ENCODE results near the gene PTS. TPM values are rescaled to one million over a fixed set of nuclear protein-coding genes. Genes with fewer than 3 reads are reported as not detected.

Gene PTS
- total and polyA plus RNA-seq, 4 donors: 11.3 to 106 (median 49.5) TPM

DNA sequence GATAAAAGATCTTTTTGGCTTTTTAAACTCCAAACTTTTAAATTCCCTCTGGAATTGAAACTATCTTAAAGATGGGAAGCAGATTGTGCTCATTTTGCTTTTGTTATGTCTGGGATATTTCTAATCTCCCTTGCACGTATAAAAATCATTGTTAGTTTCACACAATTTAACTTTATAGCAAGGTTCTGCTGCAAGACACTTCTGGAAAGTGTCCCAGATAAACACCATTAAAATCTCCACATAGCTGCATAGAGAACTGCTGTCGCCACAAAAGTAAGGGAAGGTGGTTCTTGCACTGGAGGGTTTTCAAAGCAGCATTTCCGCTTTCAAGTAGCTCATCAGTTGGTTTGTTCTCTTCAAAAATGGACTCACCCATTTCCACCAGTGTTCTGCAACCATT is 11.8 kb downstream of the PTS start:
- Histone ChIP-seq H3K4me1 (ENCODE audit: control insufficient read depth in 4 of 4, insufficient read depth in 4 of 4, low read length in 3 of 4) (no peaks in the 10 kb centered on the region), H3K36me3 (ENCODE audit: control insufficient read depth in 4 of 4, insufficient read depth in 3 of 4, low read depth in 1 of 4, low read length in 3 of 4) (peaks cover 4 to 53% (median 40%) of the 10 kb centered on the region in 4 donors), H3K9ac (ENCODE audit: low read depth in 1 of 2, low read length in 2 of 2) (no peak overlapping the region), H3K27me3 (ENCODE audit: control insufficient read depth in 4 of 4, insufficient read depth in 4 of 4, low read length in 3 of 4) (no peaks in the 10 kb centered on the region), H3K27ac (ENCODE audit: low read depth in 1 of 2, low read length in 2 of 2) (no peak overlapping the region), H3K4me3 (ENCODE audit: low read depth in 1 of 3, low read length in 3 of 3) (no peak overlapping the region), H3K9me3 (ENCODE audit: control insufficient read depth in 4 of 4, low read length in 3 of 4) (no peaks in the 10 kb centered on the region)
- 88% methylated on average over 3 of the region's 3 CpGs for WGBS
- DNase-seq (ENCODE audit: low spot score): no peak
- no peak for TF ChIP-seq JUND (IDR thresholded peaks at IDR 0.05)
- no peak for TF ChIP-seq FOXA2 (IDR thresholded peaks at IDR 0.05)
- no peak for TF ChIP-seq YY1 (IDR thresholded peaks at IDR 0.05)
- TF ChIP-seq FOXA1 (IDR thresholded peaks at IDR 0.05): no peak
- TF ChIP-seq RXRA (IDR thresholded peaks at IDR 0.05): no peak
- TF ChIP-seq, protein P1, sequence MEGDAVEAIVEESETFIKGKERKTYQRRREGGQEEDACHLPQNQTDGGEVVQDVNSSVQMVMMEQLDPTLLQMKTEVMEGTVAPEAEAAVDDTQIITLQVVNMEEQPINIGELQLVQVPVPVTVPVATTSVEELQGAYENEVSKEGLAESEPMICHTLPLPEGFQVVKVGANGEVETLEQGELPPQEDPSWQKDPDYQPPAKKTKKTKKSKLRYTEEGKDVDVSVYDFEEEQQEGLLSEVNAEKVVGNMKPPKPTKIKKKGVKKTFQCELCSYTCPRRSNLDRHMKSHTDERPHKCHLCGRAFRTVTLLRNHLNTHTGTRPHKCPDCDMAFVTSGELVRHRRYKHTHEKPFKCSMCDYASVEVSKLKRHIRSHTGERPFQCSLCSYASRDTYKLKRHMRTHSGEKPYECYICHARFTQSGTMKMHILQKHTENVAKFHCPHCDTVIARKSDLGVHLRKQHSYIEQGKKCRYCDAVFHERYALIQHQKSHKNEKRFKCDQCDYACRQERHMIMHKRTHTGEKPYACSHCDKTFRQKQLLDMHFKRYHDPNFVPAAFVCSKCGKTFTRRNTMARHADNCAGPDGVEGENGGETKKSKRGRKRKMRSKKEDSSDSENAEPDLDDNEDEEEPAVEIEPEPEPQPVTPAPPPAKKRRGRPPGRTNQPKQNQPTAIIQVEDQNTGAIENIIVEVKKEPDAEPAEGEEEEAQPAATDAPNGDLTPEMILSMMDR (IDR thresholded peaks at IDR 0.05; ENCODE audit: low read depth, low read length, missing input control): no peak
- TF ChIP-seq, protein P2, sequence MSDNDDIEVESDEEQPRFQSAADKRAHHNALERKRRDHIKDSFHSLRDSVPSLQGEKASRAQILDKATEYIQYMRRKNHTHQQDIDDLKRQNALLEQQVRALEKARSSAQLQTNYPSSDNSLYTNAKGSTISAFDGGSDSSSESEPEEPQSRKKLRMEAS (IDR thresholded peaks at IDR 0.05): no peak

DNA sequence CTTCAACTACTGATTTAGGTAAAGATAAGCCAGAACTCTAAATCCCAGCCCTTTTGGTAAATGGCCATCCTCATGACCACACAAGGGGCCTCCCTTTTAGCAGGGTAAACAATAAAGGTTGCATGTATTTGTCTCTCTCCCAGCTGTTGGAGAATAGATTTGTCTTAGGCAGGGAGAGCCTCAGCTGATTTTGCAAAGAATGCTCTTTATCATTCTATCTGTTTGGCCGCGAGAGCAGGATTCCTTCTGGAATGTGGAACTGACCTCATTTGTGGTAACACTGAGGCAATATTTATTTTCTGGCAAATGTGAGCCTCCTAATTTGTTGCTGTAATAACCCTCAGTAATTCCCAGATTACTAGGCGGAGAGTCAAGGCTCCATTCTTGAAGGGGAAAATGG is 15.3 kb downstream of the PTS start:
- no peaks in the 10 kb centered on the region for H3K4me1 ChIP-seq (ENCODE audit: control insufficient read depth in 4 of 4, insufficient read depth in 4 of 4, low read length in 3 of 4)
- H3K4me3 ChIP-seq (ENCODE audit: low read depth in 1 of 3, low read length in 3 of 3): no peak overlapping the region
- no peaks in the 10 kb centered on the region for H3K27me3 ChIP-seq (ENCODE audit: control insufficient read depth in 4 of 4, insufficient read depth in 4 of 4, low read length in 3 of 4)
- H3K36me3 ChIP-seq (ENCODE audit: control insufficient read depth in 4 of 4, insufficient read depth in 3 of 4, low read depth in 1 of 4, low read length in 3 of 4): peaks cover 2 to 27% (median 24%) of the 10 kb centered on the region in 4 donors
- WGBS: 88% methylated on average over 3 of the region's 3 CpGs
- no peak overlapping the region for H3K27ac ChIP-seq (ENCODE audit: low read depth in 1 of 2, low read length in 2 of 2)
- DNase-seq (ENCODE audit: low spot score): no peak
- H3K9me3 ChIP-seq (ENCODE audit: control insufficient read depth in 4 of 4, low read length in 3 of 4): no peaks in the 10 kb centered on the region
- no peak overlapping the region for H3K9ac ChIP-seq (ENCODE audit: low read depth in 1 of 2, low read length in 2 of 2)
- TF ChIP-seq, protein P1 (IDR thresholded peaks at IDR 0.05; ENCODE audit: low read depth, low read length, missing input control): no peak
- TF ChIP-seq, protein P2 (IDR thresholded peaks at IDR 0.05): no peak
- TF ChIP-seq HNF4A (conservative IDR thresholded peaks at IDR 0.05): no peak
- TF ChIP-seq, protein P3, sequence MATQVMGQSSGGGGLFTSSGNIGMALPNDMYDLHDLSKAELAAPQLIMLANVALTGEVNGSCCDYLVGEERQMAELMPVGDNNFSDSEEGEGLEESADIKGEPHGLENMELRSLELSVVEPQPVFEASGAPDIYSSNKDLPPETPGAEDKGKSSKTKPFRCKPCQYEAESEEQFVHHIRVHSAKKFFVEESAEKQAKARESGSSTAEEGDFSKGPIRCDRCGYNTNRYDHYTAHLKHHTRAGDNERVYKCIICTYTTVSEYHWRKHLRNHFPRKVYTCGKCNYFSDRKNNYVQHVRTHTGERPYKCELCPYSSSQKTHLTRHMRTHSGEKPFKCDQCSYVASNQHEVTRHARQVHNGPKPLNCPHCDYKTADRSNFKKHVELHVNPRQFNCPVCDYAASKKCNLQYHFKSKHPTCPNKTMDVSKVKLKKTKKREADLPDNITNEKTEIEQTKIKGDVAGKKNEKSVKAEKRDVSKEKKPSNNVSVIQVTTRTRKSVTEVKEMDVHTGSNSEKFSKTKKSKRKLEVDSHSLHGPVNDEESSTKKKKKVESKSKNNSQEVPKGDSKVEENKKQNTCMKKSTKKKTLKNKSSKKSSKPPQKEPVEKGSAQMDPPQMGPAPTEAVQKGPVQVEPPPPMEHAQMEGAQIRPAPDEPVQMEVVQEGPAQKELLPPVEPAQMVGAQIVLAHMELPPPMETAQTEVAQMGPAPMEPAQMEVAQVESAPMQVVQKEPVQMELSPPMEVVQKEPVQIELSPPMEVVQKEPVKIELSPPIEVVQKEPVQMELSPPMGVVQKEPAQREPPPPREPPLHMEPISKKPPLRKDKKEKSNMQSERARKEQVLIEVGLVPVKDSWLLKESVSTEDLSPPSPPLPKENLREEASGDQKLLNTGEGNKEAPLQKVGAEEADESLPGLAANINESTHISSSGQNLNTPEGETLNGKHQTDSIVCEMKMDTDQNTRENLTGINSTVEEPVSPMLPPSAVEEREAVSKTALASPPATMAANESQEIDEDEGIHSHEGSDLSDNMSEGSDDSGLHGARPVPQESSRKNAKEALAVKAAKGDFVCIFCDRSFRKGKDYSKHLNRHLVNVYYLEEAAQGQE (IDR thresholded peaks at IDR 0.05): no peak
- TF ChIP-seq RAD21 (IDR thresholded peaks at IDR 0.05): no peak
- TF ChIP-seq SP1 (IDR thresholded peaks at IDR 0.05): no peak
- no peak for TF ChIP-seq HNF4G (IDR thresholded peaks at IDR 0.05)
- TF ChIP-seq YY1 (IDR thresholded peaks at IDR 0.05): no peak
- no peak for TF ChIP-seq TAF1 (conservative IDR thresholded peaks at IDR 0.05)

All from liver (tissue), 9 donors.